DND-41 (cell line): ENCODE results near the gene SEMA4F.

ENCODE experiments used
- ATAC-seq: fragments of 200-7000 bp; cut with Tn5 transposase; 3 replicates; pipeline ENCODE4 v1.9.1; 2021; ENCODE audit warnings: low read depth; ENCODE audit not compliant: insufficient read depth
- DNase-seq: peaks from one replicate; pipeline ENCODE4 v3.0.0-alpha.2; 2020
- H2AFZ ChIP-seq: 2 replicates; pipeline ENCODE4 v1.6.0; 2012; ENCODE audit warnings: low read depth, low read length
- H3K27ac ChIP-seq: 2 replicates; pipeline ENCODE4 v1.5.1; 2012; ENCODE audit warnings: low read length, inconsistent platforms
- H3K27me3 ChIP-seq: fragments of 200-600 bp; sonication (generic); 2 replicates; pipeline ENCODE4 v1.6.0; 2012; ENCODE audit warnings: low read length, mild to moderate bottlenecking, inconsistent platforms; ENCODE audit not compliant: insufficient read depth, poor library complexity
- H3K36me3 ChIP-seq: 2 replicates; pipeline ENCODE4 v1.5.1; 2012; ENCODE audit warnings: low read length, inconsistent platforms; ENCODE audit not compliant: insufficient read depth
- H3K4me1 ChIP-seq: 2 replicates; pipeline ENCODE4 v1.5.1; 2012; ENCODE audit warnings: mild to moderate bottlenecking, low read length; ENCODE audit not compliant: insufficient read depth
- H3K4me2 ChIP-seq: 2 replicates; pipeline ENCODE4 v1.6.0; 2012; ENCODE audit warnings: mild to moderate bottlenecking, moderate library complexity, low read length, inconsistent platforms; ENCODE audit not compliant: insufficient read depth
- H3K4me3 ChIP-seq, 2 experiments: fragments of 200-600 bp in 1 of 2; shearing (Covaris generic) in 1 of 2; 2 replicates each; pipeline ENCODE4 v1.5.1; 2012 to 2016; ENCODE audit warnings: inconsistent platforms in 2 of 2, low read length in 2 of 2, mild to moderate bottlenecking in 2 of 2, low read depth in 1 of 2, moderate library complexity in 1 of 2
- H3K79me2 ChIP-seq: 2 replicates; pipeline ENCODE4 v1.6.0; 2012; ENCODE audit warnings: low read length, inconsistent platforms; ENCODE audit not compliant: insufficient read depth
- H3K9ac ChIP-seq: 2 replicates; pipeline ENCODE4 v1.6.0; 2012; ENCODE audit warnings: low read depth, mild to moderate bottlenecking, inconsistent platforms, low read length, moderate library complexity
- H3K9me3 ChIP-seq: 2 replicates; pipeline ENCODE4 v1.5.1; 2012; ENCODE audit warnings: low read length, moderate library complexity, mild to moderate bottlenecking, inconsistent platforms; ENCODE audit not compliant: insufficient read depth, severe bottlenecking
- H4K20me1 ChIP-seq: 2 replicates; pipeline ENCODE4 v1.6.0; 2012; ENCODE audit warnings: low read length; ENCODE audit not compliant: insufficient read depth
- CTCF ChIP-seq: IDR thresholded peaks from 2 replicates; pipeline ENCODE4 v1.5.1; 2012; ENCODE audit warnings: borderline replicate concordance, low read length, moderate library complexity, mild to moderate bottlenecking; ENCODE audit not compliant: poor library complexity, severe bottlenecking; ENCODE audit errors: extremely low read depth
- EZH2 ChIP-seq: IDR thresholded peaks from 3 replicates; pipeline ENCODE4 v1.6.1; 2012; ENCODE audit warnings: borderline replicate concordance, low read depth, mild to moderate bottlenecking, moderate library complexity, low read length, inconsistent platforms; ENCODE audit not compliant: severe bottlenecking

SEMA4F gene

GRCh38 chr2:74704216-74704615 lies 50.2 kb downstream of the SEMA4F start:
- no peak overlapping the region for H3K27ac ChIP-seq
- no peak overlapping the region for H3K9ac ChIP-seq
- peaks cover 9% of the 10 kb centered on the region for H3K27me3 ChIP-seq
- H3K36me3 ChIP-seq = no peaks in the 10 kb centered on the region
- H4K20me1 ChIP-seq = no peaks in the 10 kb centered on the region
- no peak for ATAC-seq
- DNase-seq = no peak
- TF ChIP-seq EZH2 (no peak), CTCF (no peak)
- H3K4me2 ChIP-seq = no peak overlapping the region
- no peak overlapping the region for H2AFZ ChIP-seq
- no peak overlapping the region for H3K4me3 ChIP-seq
- H3K79me2 ChIP-seq = no peaks in the 10 kb centered on the region
- H3K9me3 ChIP-seq = no peaks in the 10 kb centered on the region
- H3K4me1 ChIP-seq = no peaks in the 10 kb centered on the region

- no peak overlapping the region for H3K4me2 ChIP-seq
- H3K4me3 ChIP-seq = no peak overlapping the region
- no peaks in the 10 kb centered on the region for H3K36me3 ChIP-seq
- no peaks in the 10 kb centered on the region for H3K4me1 ChIP-seq
- DNase-seq (no peak), ATAC-seq (no peak)
- H3K27me3 ChIP-seq = peaks cover 9% of the 10 kb centered on the region
- no peaks in the 10 kb centered on the region for H3K9me3 ChIP-seq
- H2AFZ ChIP-seq = no peak overlapping the region
- no peaks in the 10 kb centered on the region for H4K20me1 ChIP-seq
- H3K9ac ChIP-seq = no peak overlapping the region
- TF ChIP-seq CTCF = no peak
- TF ChIP-seq EZH2 = no peak
- no peaks in the 10 kb centered on the region for H3K79me2 ChIP-seq
- no peak overlapping the region for H3K27ac ChIP-seq
These were observed 52.7 kb downstream of the SEMA4F start for GRCh38 chr2:74706741-74707140.

- no peaks in the 10 kb centered on the region for H4K20me1 ChIP-seq
- no peak overlapping the region for H3K4me3 ChIP-seq
- peaks cover 9% of the 10 kb centered on the region for H3K27me3 ChIP-seq
- no peak overlapping the region for H3K27ac ChIP-seq
- H3K4me1 ChIP-seq = no peaks in the 10 kb centered on the region
- DNase-seq (no peak), ATAC-seq (no peak)
- H3K79me2 ChIP-seq = no peaks in the 10 kb centered on the region
- H3K36me3 ChIP-seq = no peaks in the 10 kb centered on the region
- no peak overlapping the region for H3K9ac ChIP-seq
- no peak for TF ChIP-seq EZH2
- TF ChIP-seq CTCF = no peak
- H3K4me2 ChIP-seq = no peak overlapping the region
- H3K9me3 ChIP-seq = no peaks in the 10 kb centered on the region
- no peak overlapping the region for H2AFZ ChIP-seq
These were observed 53.8 kb downstream of the SEMA4F start for GRCh38 chr2:74707837-74708236.

GRCh38 chr2:74708296-74708695 lies 54.2 kb downstream of the SEMA4F start:
- DNase-seq = no peak
- ATAC-seq = no peak
- H3K27ac ChIP-seq = no peak overlapping the region

More at GRCh38 chr2:74708296-74708695, 54.2 kb downstream of the SEMA4F start:
- Histone ChIP-seq H4K20me1 (no peaks in the 10 kb centered on the region), H3K79me2 (no peaks in the 10 kb centered on the region), H3K27me3 (peaks cover 9% of the 10 kb centered on the region), H3K36me3 (no peaks in the 10 kb centered on the region), H3K9me3 (no peaks in the 10 kb centered on the region), H3K4me2 (no peak overlapping the region), H3K4me3 (no peak overlapping the region), H2AFZ (no peak overlapping the region), H3K4me1 (no peaks in the 10 kb centered on the region), H3K9ac (no peak overlapping the region)
- TF ChIP-seq CTCF (no peak), EZH2 (no peak)
